NT2/D1 (cell line): ENCODE measurements around the gene CPSF4.
A peak's percentile ranks its signal among the peaks of the same experiment; 100 is the strongest.

Experiments
- DNase-seq: peaks from one replicate; pipeline ENCODE4 v3.0.0-alpha.2; 2011; ENCODE audit warnings: low read depth, low spot score
- H3K27me3 ChIP-seq: 2 replicates; pipeline ENCODE4 v1.6.0; 2011; ENCODE audit warnings: mild to moderate bottlenecking; ENCODE audit not compliant: insufficient read length, insufficient read depth
- H3K36me3 ChIP-seq: 2 replicates; pipeline ENCODE4 v1.6.1; 2011; ENCODE audit warnings: mild to moderate bottlenecking, low read length, mixed read lengths; ENCODE audit not compliant: insufficient read depth, insufficient read length
- H3K4me1 ChIP-seq: 2 replicates; pipeline ENCODE4 v1.5.1; 2011; ENCODE audit not compliant: insufficient read depth, insufficient read length
- H3K4me3 ChIP-seq: 2 replicates; pipeline ENCODE4 v1.5.1; 2011; ENCODE audit warnings: low read depth; ENCODE audit not compliant: insufficient read length
- H3K9ac ChIP-seq: 2 replicates; pipeline ENCODE4 v1.6.0; 2011; ENCODE audit warnings: low read depth; ENCODE audit not compliant: insufficient read length
- H3K9me3 ChIP-seq: 2 replicates; pipeline ENCODE4 v1.5.1; 2011; ENCODE audit warnings: mild to moderate bottlenecking, low read length; ENCODE audit not compliant: insufficient read depth
- SUZ12 ChIP-seq: IDR thresholded peaks from 2 replicates; pipeline ENCODE4 v1.6.1; 2011; ENCODE audit not compliant: insufficient read length, insufficient read depth; ENCODE audit errors: extremely low read depth
- YY1 ChIP-seq: IDR thresholded peaks from 2 replicates; pipeline ENCODE4 v1.6.1; 2011; ENCODE audit not compliant: insufficient read length, insufficient read depth
- ZNF274 ChIP-seq: IDR thresholded peaks from 2 replicates; pipeline ENCODE4 v1.6.1; 2011; ENCODE audit warnings: mild to moderate bottlenecking, low read depth, low read length

Gene CPSF4

GRCh38 chr7:99460651-99461050 is 21.9 kb downstream of the CPSF4 start:
- Histone ChIP-seq H3K36me3 (peaks cover 82% of the 10 kb centered on the region), H3K4me3 (no peak overlapping the region), H3K27me3 (no peaks in the 10 kb centered on the region), H3K9me3 (peaks cover 6% of the 10 kb centered on the region; the same call in 1 of the 2 replicates), H3K4me1 (peaks cover 3% of the 10 kb centered on the region), H3K9ac (no peak overlapping the region)
- TF ChIP-seq SUZ12 (no peak), ZNF274 (no peak), YY1 (no peak)
- DNase-seq: no peak

GRCh38 chr7:99461221-99461620 is 22.5 kb downstream of the CPSF4 start:
- peaks cover 2% of the 10 kb centered on the region for H3K4me1 ChIP-seq
- H3K4me3 ChIP-seq: no peak overlapping the region
- no peak for DNase-seq
- H3K9me3 ChIP-seq: peaks cover 6% of the 10 kb centered on the region; the same call in 1 of the 2 replicates
- TF ChIP-seq YY1: no peak
- TF ChIP-seq ZNF274: no peak
- TF ChIP-seq SUZ12: no peak
- no peaks in the 10 kb centered on the region for H3K27me3 ChIP-seq
- peaks cover 76% of the 10 kb centered on the region for H3K36me3 ChIP-seq
- H3K9ac ChIP-seq: no peak overlapping the region

GRCh38 chr7:99465421-99465768 is 26.7 kb downstream of the CPSF4 start:
- Histone ChIP-seq H3K9ac (peak overlapping the region; percentile 99), H3K4me3 (peak overlapping the region; percentile 95), H3K36me3 (peaks cover 35% of the 10 kb centered on the region), H3K9me3 (no peaks in the 10 kb centered on the region), H3K27me3 (no peaks in the 10 kb centered on the region), H3K4me1 (peaks cover 2% of the 10 kb centered on the region)
- TF ChIP-seq SUZ12 (no peak), ZNF274 (no peak), YY1 (no peak)
- no peak for DNase-seq

GRCh38 chr7:99468336-99468918 is 29.7 kb downstream of the CPSF4 start:
- Histone ChIP-seq H3K27me3 (no peaks in the 10 kb centered on the region), H3K9ac (no peak overlapping the region), H3K4me1 (peaks cover 2% of the 10 kb centered on the region), H3K36me3 (peaks cover 12% of the 10 kb centered on the region), H3K4me3 (no peak overlapping the region), H3K9me3 (no peaks in the 10 kb centered on the region)
- no peak for TF ChIP-seq SUZ12
- no peak for DNase-seq

GRCh38 chr7:99469381-99470065 is 30.8 kb downstream of the CPSF4 start:
- Histone ChIP-seq H3K36me3 (peaks cover 4% of the 10 kb centered on the region), H3K4me1 (no peaks in the 10 kb centered on the region), H3K9ac (no peak overlapping the region), H3K27me3 (no peaks in the 10 kb centered on the region), H3K4me3 (no peak overlapping the region), H3K9me3 (no peaks in the 10 kb centered on the region)
- TF ChIP-seq YY1: no peak
- TF ChIP-seq SUZ12: no peak
- peak; percentile 55 for DNase-seq

- Histone ChIP-seq H3K27me3 (no peaks in the 10 kb centered on the region), H3K9ac (peak within 1 kb of the TSS; percentile 87), H3K36me3 (peaks cover 16% of the 10 kb centered on the region), H3K9me3 (no peaks in the 10 kb centered on the region), H3K4me1 (peaks cover 2% of the 10 kb centered on the region), H3K4me3 (peak within 1 kb of the TSS; percentile 85)
- DNase-seq: peak; percentile 96
- TF ChIP-seq SUZ12 (no peak), ZNF274 (no peak), YY1 (no peak)
These were observed 34.0 kb downstream of the CPSF4 start, which contains the start of gene ZNF789 for GRCh38 chr7:99472561-99473314. TSS of gene ZNF789 (plus strand) at chr7:99472890. CDS start at chr7:99476457, 3,567 bp downstream.

GRCh38 chr7:99473315-99473596 is 34.5 kb downstream of the CPSF4 start:
- peak overlapping the region; percentile 85 for H3K4me3 ChIP-seq
- no peak for TF ChIP-seq SUZ12
- H3K36me3 ChIP-seq: peaks cover 21% of the 10 kb centered on the region
- no peaks in the 10 kb centered on the region for H3K27me3 ChIP-seq
- peak overlapping the region; percentile 87 for H3K9ac ChIP-seq
- no peaks in the 10 kb centered on the region for H3K9me3 ChIP-seq
- H3K4me1 ChIP-seq: peaks cover 3% of the 10 kb centered on the region
- no peak for DNase-seq
